ENCODE measurements around the gene PEAK1.

GRCh38 chr15:77221708-77222107, 198.2 kb downstream of the PEAK1 start:
- no peak for TF ChIP-seq ZNF217 (CRISPR knock-in tag; IDR thresholded peaks at IDR 0.05)
- TF ChIP-seq EZH2 (IDR thresholded peaks at IDR 0.05; ENCODE audit: borderline replicate concordance, low read depth, low read length), result no peak
- no peak for TF ChIP-seq ELK1 (CRISPR knock-in tag; IDR thresholded peaks at IDR 0.05)
- TF ChIP-seq PKNOX1 (IDR thresholded peaks at IDR 0.05), result no peak
- TF ChIP-seq CTCF (IDR thresholded peaks at IDR 0.05 in 2 of 3, conservative IDR thresholded peaks at IDR 0.05 in 1 of 3; ENCODE audit: insufficient read depth in 2 of 3, low read depth in 1 of 3, low read length in 3 of 3), result no peak
- TF ChIP-seq NCOA2 (IDR thresholded peaks at IDR 0.05; ENCODE audit: partially characterized antibody in 2 of 2), result no peak
- TF ChIP-seq MAX (CRISPR knock-in tag; IDR thresholded peaks at IDR 0.05), result no peak

Measured in K562 (cell line).